Measurements from ENCODE around the gene EIF2S2. TPM values are rescaled to one million over a fixed set of nuclear protein-coding genes. Genes with fewer than 3 reads are reported as not detected.

The EIF2S2 gene

DNA sequence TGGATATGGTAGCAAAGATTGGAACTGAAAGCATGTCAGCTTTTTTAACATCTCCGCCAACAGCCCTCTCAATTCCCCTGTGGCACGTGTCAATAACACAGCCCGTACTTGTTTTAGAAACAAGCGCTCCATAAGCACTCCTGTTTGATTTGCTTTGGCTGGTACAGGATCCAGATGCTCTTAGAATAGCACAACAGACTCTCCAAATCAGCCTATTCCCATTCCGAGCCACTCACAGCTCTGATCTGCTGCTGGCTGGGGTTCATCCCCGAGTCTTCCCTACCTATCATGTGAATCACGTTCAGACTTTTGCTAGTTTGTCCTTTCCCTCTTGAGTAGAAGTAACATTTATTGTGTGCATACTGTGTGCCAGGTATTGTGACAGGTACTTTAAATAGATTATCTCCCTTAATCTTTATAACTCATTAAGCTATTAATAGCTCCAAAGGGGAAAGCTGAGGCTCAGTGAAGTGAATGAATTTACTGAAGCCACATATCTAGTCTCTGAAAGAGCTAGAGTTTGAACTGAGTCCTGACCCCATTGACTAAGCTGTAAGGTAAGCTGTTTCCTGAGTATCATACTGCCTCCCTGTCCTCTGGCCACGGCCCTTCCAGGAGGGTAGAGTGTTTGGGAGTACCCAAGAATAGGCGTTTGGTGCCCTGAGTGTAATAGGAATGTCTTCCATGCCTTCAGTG, 71.6 kb downstream of the EIF2S2 start:
- no peak overlapping the region for H3K4me3 ChIP-seq (replicated peaks; ENCODE audit: insufficient read depth, low read length)
- H3K27me3 ChIP-seq (ENCODE audit: insufficient read depth, poor library complexity, severe bottlenecking): no peaks in the 10 kb centered on the region
- no peak overlapping the region for H3K27ac ChIP-seq (replicated peaks)
- TF ChIP-seq GABPA (IDR thresholded peaks at IDR 0.05; ENCODE audit: low read depth) (no peak), SPI1 (IDR thresholded peaks at IDR 0.05; ENCODE audit: borderline replicate concordance, low read depth) (no peak), POLR2AphosphoS5 (IDR thresholded peaks at IDR 0.05; ENCODE audit: low read depth) (no peak)
- TF ChIP-seq, protein P1, sequence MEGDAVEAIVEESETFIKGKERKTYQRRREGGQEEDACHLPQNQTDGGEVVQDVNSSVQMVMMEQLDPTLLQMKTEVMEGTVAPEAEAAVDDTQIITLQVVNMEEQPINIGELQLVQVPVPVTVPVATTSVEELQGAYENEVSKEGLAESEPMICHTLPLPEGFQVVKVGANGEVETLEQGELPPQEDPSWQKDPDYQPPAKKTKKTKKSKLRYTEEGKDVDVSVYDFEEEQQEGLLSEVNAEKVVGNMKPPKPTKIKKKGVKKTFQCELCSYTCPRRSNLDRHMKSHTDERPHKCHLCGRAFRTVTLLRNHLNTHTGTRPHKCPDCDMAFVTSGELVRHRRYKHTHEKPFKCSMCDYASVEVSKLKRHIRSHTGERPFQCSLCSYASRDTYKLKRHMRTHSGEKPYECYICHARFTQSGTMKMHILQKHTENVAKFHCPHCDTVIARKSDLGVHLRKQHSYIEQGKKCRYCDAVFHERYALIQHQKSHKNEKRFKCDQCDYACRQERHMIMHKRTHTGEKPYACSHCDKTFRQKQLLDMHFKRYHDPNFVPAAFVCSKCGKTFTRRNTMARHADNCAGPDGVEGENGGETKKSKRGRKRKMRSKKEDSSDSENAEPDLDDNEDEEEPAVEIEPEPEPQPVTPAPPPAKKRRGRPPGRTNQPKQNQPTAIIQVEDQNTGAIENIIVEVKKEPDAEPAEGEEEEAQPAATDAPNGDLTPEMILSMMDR (IDR thresholded peaks at IDR 0.05; ENCODE audit: insufficient read depth, low read length): no peak
- TF ChIP-seq, protein P2, sequence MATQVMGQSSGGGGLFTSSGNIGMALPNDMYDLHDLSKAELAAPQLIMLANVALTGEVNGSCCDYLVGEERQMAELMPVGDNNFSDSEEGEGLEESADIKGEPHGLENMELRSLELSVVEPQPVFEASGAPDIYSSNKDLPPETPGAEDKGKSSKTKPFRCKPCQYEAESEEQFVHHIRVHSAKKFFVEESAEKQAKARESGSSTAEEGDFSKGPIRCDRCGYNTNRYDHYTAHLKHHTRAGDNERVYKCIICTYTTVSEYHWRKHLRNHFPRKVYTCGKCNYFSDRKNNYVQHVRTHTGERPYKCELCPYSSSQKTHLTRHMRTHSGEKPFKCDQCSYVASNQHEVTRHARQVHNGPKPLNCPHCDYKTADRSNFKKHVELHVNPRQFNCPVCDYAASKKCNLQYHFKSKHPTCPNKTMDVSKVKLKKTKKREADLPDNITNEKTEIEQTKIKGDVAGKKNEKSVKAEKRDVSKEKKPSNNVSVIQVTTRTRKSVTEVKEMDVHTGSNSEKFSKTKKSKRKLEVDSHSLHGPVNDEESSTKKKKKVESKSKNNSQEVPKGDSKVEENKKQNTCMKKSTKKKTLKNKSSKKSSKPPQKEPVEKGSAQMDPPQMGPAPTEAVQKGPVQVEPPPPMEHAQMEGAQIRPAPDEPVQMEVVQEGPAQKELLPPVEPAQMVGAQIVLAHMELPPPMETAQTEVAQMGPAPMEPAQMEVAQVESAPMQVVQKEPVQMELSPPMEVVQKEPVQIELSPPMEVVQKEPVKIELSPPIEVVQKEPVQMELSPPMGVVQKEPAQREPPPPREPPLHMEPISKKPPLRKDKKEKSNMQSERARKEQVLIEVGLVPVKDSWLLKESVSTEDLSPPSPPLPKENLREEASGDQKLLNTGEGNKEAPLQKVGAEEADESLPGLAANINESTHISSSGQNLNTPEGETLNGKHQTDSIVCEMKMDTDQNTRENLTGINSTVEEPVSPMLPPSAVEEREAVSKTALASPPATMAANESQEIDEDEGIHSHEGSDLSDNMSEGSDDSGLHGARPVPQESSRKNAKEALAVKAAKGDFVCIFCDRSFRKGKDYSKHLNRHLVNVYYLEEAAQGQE (IDR thresholded peaks at IDR 0.05; ENCODE audit: insufficient replicate concordance, low read depth): no peak
- no peak for DNase-seq (ENCODE audit: low read depth in 1 of 2, low spot score in 1 of 2)

Small RNA genes lying within 50 kb of the gene (microRNA-seq; reads per million reads assigned to microRNA genes)
- gene MIR4755: not detected
